HG03135 (cell line): ENCODE results near the gene RAPGEF1.
"Not testable (repeated sequence)": the region's sequence is repeated elsewhere in the genome, so short reads cannot be mapped to it uniquely, and the experiment has no call there.

Source experiments
- ATAC-seq: cut with Tn5 transposase; IDR thresholded peaks from one replicate; pipeline ENCODE4 v1.9.1; 2021; ENCODE audit warnings: mild to moderate bottlenecking, moderate library complexity; ENCODE audit not compliant: unreplicated experiment

Gene RAPGEF1

DNA sequence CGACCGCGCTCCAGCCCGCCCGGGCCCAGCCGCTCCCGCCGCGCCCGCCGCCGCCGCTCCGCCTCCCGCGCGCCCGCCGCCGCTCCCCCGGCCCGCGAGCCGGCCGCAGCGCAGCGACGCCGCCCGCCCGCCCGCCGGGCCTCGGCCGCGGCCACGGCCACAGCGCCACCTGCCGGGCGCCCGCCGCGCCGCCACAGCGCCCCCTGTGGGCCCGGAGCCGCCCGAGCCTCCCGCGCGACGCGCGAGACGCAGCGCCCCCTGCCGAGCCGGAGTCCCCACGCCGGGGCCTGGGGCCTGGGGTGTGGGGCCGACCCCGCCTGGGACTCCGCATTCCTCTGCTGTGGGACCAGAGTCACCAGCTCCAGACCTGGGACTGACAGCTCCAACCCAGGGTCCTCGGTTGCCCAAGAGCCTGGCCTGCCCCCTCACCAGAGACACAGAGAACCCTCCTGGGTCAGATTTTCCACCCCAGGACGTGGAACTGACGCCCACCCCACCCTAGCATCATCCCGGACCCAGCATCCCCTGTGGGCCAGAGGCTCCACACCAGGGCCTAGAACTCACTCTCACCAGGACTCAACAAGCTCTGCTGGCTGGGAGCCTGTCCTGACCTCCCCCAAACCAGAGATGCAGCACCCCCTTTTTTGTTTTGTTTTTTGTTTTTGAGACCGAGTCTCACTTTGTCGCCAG is at the start of gene RAPGEF1:
RAPGEF1 (minus strand) TSS at position 118 of the 690 bp plus-strand sequence. CDS start 246 bp downstream, outside the sequence.
- ATAC-seq, result peak; percentile 61

DNA sequence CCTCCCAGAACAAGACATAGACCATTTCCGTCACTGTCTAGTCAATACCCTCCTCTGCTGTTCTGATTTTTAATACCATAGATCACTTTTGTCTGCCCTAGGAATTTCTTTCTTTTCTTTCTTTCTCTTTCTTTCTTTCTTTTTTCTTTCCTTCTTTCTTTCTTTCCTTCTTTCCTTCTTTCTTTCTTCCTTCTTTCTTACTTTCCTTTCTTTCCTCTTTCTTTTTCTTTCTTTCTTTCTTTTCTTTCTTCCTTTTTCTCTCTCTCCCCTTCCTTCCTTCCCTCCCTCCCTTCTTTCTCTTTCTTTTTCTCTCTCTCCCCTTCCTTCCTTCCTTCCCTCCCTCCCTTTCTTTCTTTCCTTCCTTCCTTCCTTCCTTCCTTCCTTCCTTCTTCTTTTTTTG is 49.0 kb upstream of the RAPGEF1 start:
- no peak for ATAC-seq

GRCh38 chr9:131787838-131788237 is 48.0 kb upstream of the RAPGEF1 start:
- ATAC-seq, result no peak

- no peak for ATAC-seq
These were observed 45.0 kb upstream of the RAPGEF1 start for GRCh38 chr9:131784748-131785501.

DNA sequence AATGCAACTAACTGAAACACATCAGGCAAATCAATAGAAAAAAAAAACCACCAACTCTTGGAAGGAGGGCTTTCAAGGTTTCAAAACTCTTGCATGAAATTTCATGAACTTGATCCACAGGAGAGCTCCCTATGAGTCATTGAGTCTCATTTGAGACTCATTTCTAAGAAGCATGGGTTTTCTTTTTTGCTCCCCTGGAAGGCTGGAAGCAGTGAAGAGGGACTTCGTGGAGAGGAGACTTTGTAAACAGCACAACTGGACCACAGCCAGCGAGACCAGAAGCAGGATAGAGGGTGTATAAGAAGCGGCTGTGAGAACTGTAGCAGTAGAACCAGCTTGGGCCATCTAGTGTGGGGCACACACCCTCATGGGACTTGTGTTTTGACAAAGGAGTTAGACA is 41.2 kb upstream of the RAPGEF1 start:
- ATAC-seq, result no peak

- no peak for ATAC-seq
These were observed 36.6 kb upstream of the RAPGEF1 start for GRCh38 chr9:131776473-131776872.

DNA sequence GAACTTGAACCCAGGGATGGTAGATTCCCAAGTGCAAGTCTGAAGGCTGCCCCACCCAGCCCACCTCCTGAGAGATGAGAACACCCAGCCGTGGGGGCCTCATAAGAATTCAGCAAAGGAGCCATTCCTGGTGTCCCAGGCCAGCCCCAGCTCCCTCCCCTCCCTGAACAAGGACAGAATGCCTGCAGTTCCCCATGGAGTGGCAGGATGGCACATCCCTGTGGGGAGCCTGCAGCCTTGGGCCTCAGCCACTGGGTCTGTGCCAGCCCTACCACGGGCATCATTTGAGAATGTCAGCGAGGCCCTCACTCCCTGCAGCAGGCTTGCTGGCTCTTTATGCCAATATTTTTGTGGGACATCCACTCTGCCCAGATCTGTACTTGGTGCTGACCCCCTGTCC is 36.2 kb upstream of the RAPGEF1 start:
- no peak for ATAC-seq

DNA sequence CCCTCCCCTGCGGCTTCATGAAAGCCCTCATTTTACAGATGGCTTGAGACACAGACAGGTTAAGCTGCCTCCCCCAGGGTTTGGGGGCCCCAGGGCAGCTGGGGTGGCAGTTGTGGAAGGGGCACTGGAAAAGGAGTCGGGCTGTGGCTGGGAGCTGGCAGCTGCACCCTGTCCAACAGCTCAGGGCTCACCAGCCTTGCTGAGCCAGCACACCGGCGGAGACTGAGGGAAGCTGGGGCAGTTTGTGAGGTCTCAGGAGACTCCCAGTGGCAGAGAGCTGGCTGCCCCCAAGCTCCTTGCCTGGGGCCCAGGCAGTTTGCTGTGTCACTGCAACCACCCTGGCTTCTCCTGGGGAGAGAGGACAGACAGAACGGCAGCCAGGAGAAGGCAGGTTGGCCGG is 34.8 kb upstream of the RAPGEF1 start:
- no peak for ATAC-seq

GRCh38 chr9:131773911-131774379 is 34.1 kb upstream of the RAPGEF1 start:
- no peak for ATAC-seq

GRCh38 chr9:131772940-131773339 is 33.1 kb upstream of the RAPGEF1 start:
- no peak for ATAC-seq

DNA sequence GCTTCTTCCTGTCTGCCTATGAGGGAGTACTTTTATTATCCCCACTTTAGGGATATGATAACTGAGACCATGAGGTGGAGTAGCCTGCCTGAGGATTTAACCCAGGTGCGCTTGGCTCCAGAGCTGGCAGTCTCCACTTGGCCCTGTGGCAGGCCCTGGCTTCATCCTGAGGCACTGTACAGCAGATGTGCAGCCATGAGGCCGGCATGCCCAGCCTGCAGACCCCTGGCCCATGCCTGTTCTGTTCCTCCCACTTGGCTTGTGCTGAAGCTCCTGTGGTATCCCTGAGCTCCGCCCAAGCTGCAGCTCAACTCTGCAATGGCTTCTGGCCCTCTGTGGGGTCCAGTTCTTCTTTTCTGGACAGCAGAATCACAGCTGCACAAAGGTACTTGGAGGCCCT is 31.8 kb upstream of the RAPGEF1 start:
- no peak for ATAC-seq

GRCh38 chr9:131769361-131769760 is 29.5 kb upstream of the RAPGEF1 start:
- no peak for ATAC-seq

DNA sequence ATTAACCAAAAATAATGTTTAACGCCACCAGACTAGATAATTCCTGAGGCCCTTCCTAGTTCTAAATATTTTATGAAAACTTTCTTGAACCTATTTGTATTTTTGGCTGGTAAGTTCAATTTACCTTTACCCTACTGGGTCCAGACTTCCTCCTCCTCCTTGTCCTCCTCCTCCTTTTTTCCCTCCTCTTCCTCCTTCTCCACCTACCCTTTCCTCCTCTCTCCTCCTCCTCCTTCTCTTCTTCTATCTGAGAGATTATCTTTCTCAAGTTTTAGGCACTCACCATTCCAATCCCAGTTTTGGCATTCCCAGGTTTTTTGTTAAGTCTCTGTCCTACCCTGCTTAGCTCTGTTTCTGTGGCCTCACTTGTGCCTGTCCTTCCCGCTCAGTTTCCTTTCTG is 24.7 kb upstream of the RAPGEF1 start:
- ATAC-seq, result no peak

DNA sequence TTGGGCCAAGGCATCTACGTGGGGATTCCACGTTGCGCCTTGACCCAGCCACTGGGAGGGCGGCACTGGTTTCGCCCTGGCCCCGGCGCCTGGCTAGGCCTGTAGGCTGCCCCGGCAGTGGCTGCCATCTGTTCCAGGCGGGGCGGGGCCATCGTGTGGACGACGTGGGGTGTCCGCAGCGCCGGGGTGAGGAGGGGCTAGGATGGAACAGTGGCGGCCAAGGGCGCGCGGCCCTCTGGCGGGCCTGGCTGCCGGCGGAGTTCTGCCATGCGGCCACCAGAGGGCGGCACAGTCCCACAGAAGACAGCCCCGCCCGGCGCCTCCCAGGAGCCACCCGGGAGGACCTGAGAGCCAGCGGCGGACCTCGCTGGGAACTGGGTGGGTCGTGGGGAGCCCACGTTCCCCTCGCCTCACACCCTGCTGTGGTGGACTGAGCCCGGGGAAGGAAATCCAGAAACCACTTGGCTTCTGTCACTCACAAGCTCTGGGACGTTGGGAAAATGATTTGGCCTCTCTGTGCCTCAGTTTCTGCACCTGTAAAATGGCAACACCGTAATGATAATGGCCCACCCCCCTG is 22.6 kb upstream of the RAPGEF1 start:
- ATAC-seq, result no peak

DNA sequence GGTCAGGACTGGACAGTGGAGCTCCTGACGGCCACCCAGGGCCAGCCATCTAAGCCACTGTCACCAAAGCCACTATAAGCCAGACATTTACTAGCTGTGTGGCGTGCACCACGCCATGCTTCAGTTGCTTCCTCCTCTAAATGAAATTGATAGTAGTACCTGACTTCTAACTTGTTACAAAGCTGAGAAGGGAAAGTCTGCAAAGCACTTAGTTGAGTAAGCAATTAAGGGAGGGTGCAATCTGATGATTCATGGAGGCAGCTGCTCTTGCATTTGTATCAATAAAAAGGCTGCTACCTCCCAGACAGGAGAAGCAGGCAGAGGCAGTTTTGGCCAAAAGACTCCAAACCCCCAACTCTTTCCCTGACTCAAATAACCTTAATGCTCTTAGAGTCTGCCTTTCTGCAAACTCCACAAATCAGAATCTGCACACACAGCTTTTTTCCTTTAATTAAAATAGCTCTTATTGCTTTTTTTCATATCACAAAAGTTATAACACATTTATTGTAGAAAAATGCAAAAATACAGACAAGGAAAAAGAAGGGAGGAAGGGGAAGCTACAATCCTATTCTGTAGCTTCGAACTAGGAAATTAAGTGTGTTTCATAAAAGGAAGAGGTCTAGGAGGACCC is 19.3 kb upstream of the RAPGEF1 start:
- no peak for ATAC-seq

DNA sequence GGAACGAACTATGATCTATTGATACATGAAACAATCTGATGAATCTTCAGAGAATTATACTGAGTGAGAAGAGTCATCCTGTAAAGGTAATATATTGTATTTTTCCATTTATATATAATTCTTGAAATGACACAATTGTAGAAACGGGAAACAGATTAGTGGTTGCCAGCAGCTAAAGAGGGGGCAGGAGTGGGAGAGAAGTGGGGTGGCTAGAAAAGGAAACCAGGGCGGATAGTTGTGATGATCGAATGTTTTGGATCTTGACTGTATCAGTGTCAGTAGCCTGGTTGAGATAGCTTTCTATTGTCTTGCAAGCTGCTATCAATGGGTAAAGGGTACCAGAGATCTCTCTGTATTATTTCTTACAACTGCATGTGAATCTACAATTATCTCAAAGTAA is 17.7 kb upstream of the RAPGEF1 start:
- ATAC-seq, result no peak

GRCh38 chr9:131755541-131756198 is 15.8 kb upstream of the RAPGEF1 start:
- no peak for ATAC-seq

GRCh38 chr9:131754846-131755245 is 15.0 kb upstream of the RAPGEF1 start:
- no peak for ATAC-seq

- ATAC-seq, result not testable (repeated sequence)
These were observed 13.9 kb upstream of the RAPGEF1 start for GRCh38 chr9:131753751-131754150.

DNA sequence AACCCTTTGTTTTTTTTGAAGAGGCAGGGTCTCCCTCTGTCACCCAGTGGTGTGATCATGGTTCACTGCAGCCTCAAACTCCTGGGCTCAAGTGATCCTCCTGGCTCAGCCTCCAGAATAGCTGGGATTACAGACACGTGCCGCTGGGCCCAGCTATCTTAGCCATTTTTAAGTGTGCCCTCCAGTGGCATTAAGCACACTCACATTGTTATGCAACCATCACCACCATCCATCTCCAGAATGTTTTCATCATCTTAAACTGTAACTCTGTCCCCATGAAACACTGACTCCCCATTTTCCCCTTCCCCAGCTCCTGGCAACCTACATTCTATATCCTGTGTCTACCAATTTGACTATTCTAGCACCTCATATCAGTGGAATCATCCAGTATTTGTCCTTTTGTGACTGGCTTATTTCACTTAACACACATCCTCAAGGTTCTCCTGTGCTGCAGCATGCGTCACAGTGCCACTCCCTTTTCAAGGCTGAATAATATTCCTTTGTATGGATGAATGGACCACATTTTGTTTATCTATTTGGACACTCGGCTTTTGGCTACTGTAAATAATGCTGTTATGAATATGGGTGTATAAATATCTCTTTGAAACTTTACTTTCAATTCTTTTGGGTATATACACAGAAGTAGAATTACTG is 12.5 kb upstream of the RAPGEF1 start:
- no peak for ATAC-seq
